Trophoblast cell (in vitro differentiated cells and primary cell): ENCODE data around the gene OR10P1.
A peak's percentile ranks its signal among the peaks of the same experiment; 100 is the strongest.

ENCODE experiments used
- DNase-seq, 2 donors: peaks; one replicate each; pipeline ENCODE4 v3.0.0-alpha.2; 2016
- H2AFZ ChIP-seq: 2 replicates; pipeline ENCODE4 v1.6.1; 2013; ENCODE audit warnings: low read length, moderate library complexity, mild to moderate bottlenecking; ENCODE audit not compliant: insufficient read depth, poor library complexity
- H2AK5ac ChIP-seq: 2 replicates; pipeline ENCODE4 v1.6.1; 2013; ENCODE audit warnings: mild to moderate bottlenecking, low read length
- H2BK120ac ChIP-seq: 2 replicates; pipeline ENCODE4 v1.6.1; 2013; ENCODE audit warnings: low read length, mild to moderate bottlenecking, moderate library complexity; ENCODE audit not compliant: insufficient read depth, poor library complexity
- H2BK12ac ChIP-seq: 2 replicates; pipeline ENCODE4 v1.6.1; 2013; ENCODE audit warnings: mild to moderate bottlenecking, low read length, moderate library complexity
- H2BK5ac ChIP-seq: 2 replicates; pipeline ENCODE4 v1.6.1; 2013; ENCODE audit warnings: low read length, low read depth, moderate library complexity, mild to moderate bottlenecking; ENCODE audit not compliant: poor library complexity
- H3K14ac ChIP-seq: 2 replicates; pipeline ENCODE4 v1.6.1; 2013; ENCODE audit warnings: mild to moderate bottlenecking, low read length
- H3K18ac ChIP-seq: 2 replicates; pipeline ENCODE4 v1.6.1; 2013; ENCODE audit warnings: mild to moderate bottlenecking, low read length
- H3K23ac ChIP-seq: 2 replicates; pipeline ENCODE4 v1.6.1; 2013; ENCODE audit warnings: low read length
- H3K27ac ChIP-seq: 2 replicates; pipeline ENCODE4 v1.5.1; 2013; ENCODE audit warnings: low read depth, mild to moderate bottlenecking, inconsistent platforms, low read length, moderate library complexity
- H3K27me3 ChIP-seq: 2 replicates; pipeline ENCODE4 v1.6.1; 2013; ENCODE audit warnings: inconsistent platforms, mild to moderate bottlenecking, low read length, moderate library complexity; ENCODE audit not compliant: insufficient read depth
- H3K36me3 ChIP-seq, 2 experiments: 1 replicate in 1 of 2; 2 replicates in 1 of 2; pipeline ENCODE4 v1.6.1; 2013; ENCODE audit warnings: low read length in 2 of 2, mild to moderate bottlenecking in 2 of 2, moderate library complexity in 1 of 2; ENCODE audit not compliant: insufficient read depth in 2 of 2, control insufficient read depth in 1 of 2
- H3K4ac ChIP-seq: 2 replicates; pipeline ENCODE4 v1.6.1; 2013; ENCODE audit warnings: low read depth, mild to moderate bottlenecking, low read length, moderate library complexity
- H3K4me1 ChIP-seq, 2 experiments: 1 replicate in 1 of 2; 2 replicates in 1 of 2; pipeline ENCODE4 v1.6.1; 2013; ENCODE audit warnings: low read length in 2 of 2, mild to moderate bottlenecking in 2 of 2, moderate library complexity in 1 of 2; ENCODE audit not compliant: insufficient read depth in 2 of 2, control insufficient read depth in 1 of 2
- H3K4me2 ChIP-seq: 2 replicates; pipeline ENCODE4 v1.6.1; 2013; ENCODE audit warnings: inconsistent platforms, mild to moderate bottlenecking, low read length, moderate library complexity
- H3K4me3 ChIP-seq: 2 replicates; pipeline ENCODE4 v1.5.1; 2013; ENCODE audit warnings: mild to moderate bottlenecking, low read depth, low read length, inconsistent platforms
- H3K79me1 ChIP-seq: one replicate; pipeline ENCODE4 v1.6.1; 2013; ENCODE audit warnings: low read length
- H3K79me2 ChIP-seq: 2 replicates; pipeline ENCODE4 v1.6.1; 2013; ENCODE audit warnings: low read length, mild to moderate bottlenecking; ENCODE audit not compliant: control insufficient read depth, insufficient read depth, poor library complexity
- H3K9ac ChIP-seq: 2 replicates; pipeline ENCODE4 v1.6.1; 2013; ENCODE audit warnings: mild to moderate bottlenecking, low read length
- H3K9me3 ChIP-seq: 2 replicates; pipeline ENCODE4 v1.6.1; 2013; ENCODE audit warnings: low read depth, mild to moderate bottlenecking, control low read depth, inconsistent platforms, low read length; ENCODE audit not compliant: insufficient read depth
- H4K12ac ChIP-seq: 2 replicates; pipeline ENCODE4 v1.6.1; 2013; ENCODE audit warnings: low read depth, mild to moderate bottlenecking, low read length, moderate library complexity
- H4K8ac ChIP-seq: 2 replicates; pipeline ENCODE4 v1.6.1; 2013; ENCODE audit warnings: low read depth, mild to moderate bottlenecking, low read length, moderate library complexity
- H4K91ac ChIP-seq: one replicate; pipeline ENCODE4 v1.6.1; 2013; ENCODE audit warnings: low read depth, mild to moderate bottlenecking, low read length, moderate library complexity
- WGBS: extraction: QIAGEN DNeasy Blood & Tissue Kit; methylation state at CpG from one replicate; pipeline ENCODE4 v1.1.7; 2013; ENCODE audit warnings: missing lambda C conversion rate; ENCODE audit not compliant: insufficient read length, insufficient coverage; ENCODE audit errors: extremely low coverage; 5-methylcytosine and 5-hydroxymethylcytosine counted together

OR10P1 gene

GRCh38 chr12:55612646-55613045 lies 24.0 kb upstream of the OR10P1 start:
- Histone ChIP-seq H3K79me1 (no peaks in the 10 kb centered on the region), H3K36me3 (no peaks in the 10 kb centered on the region), H2BK5ac (no peak overlapping the region), H2BK12ac (no peak overlapping the region), H4K12ac (no peak overlapping the region), H2AK5ac (no peak overlapping the region), H3K4me1 (no peaks in the 10 kb centered on the region), H3K4ac (no peak overlapping the region), H3K9me3 (peaks cover 4% of the 10 kb centered on the region), H3K23ac (no peak overlapping the region), H3K4me2 (no peak overlapping the region), H3K27me3 (no peaks in the 10 kb centered on the region), H4K8ac (no peak overlapping the region), H2AFZ (no peak overlapping the region), H3K79me2 (no peaks in the 10 kb centered on the region), H3K18ac (no peak overlapping the region), H4K91ac (no peak overlapping the region), H3K14ac (no peak overlapping the region), H3K4me3 (no peak overlapping the region), H3K27ac (no peak overlapping the region), H3K9ac (no peak overlapping the region), H2BK120ac (no peak overlapping the region)
- WGBS, result no CpG with 5 or more reads among the region's 2 CpGs
- no peak for DNase-seq

- WGBS, result no CpG with 5 or more reads among the region's 1 CpG
- Histone ChIP-seq H3K14ac (no peak overlapping the region), H3K4ac (no peak overlapping the region), H3K4me2 (no peak overlapping the region), H2BK120ac (no peak overlapping the region), H3K9ac (no peak overlapping the region), H3K18ac (no peak overlapping the region), H4K12ac (no peak overlapping the region), H2BK12ac (no peak overlapping the region), H2BK5ac (no peak overlapping the region), H2AK5ac (no peak overlapping the region), H3K4me3 (no peak overlapping the region), H4K8ac (no peak overlapping the region), H2AFZ (no peak overlapping the region), H3K79me1 (no peaks in the 10 kb centered on the region), H3K4me1 (no peaks in the 10 kb centered on the region), H3K79me2 (no peaks in the 10 kb centered on the region), H3K27ac (no peak overlapping the region), H4K91ac (no peak overlapping the region), H3K23ac (no peak overlapping the region), H3K9me3 (peaks cover 4% of the 10 kb centered on the region), H3K36me3 (no peaks in the 10 kb centered on the region), H3K27me3 (no peaks in the 10 kb centered on the region)
- no peak for DNase-seq
Measured at GRCh38 chr12:55614764-55615163, 21.9 kb upstream of the OR10P1 start.

- H2BK120ac ChIP-seq, result no peak overlapping the region
- no peak overlapping the region for H2BK5ac ChIP-seq
- no peak overlapping the region for H3K4ac ChIP-seq
- no peak overlapping the region for H3K23ac ChIP-seq
- no peaks in the 10 kb centered on the region for H3K36me3 ChIP-seq
- H2AFZ ChIP-seq, result no peak overlapping the region
- no peak overlapping the region for H4K8ac ChIP-seq
- no peaks in the 10 kb centered on the region for H3K27me3 ChIP-seq
- no peak overlapping the region for H2AK5ac ChIP-seq
- no peak overlapping the region for H2BK12ac ChIP-seq
- H3K18ac ChIP-seq, result no peak overlapping the region
- no peak overlapping the region for H3K27ac ChIP-seq
- no peaks in the 10 kb centered on the region for H3K79me2 ChIP-seq
- H3K4me2 ChIP-seq, result no peak overlapping the region
- H3K14ac ChIP-seq, result no peak overlapping the region
- DNase-seq, result peak; percentile 87 to 100
- no CpG with 5 or more reads among the region's 6 CpGs for WGBS
- H3K79me1 ChIP-seq, result no peaks in the 10 kb centered on the region
- H4K12ac ChIP-seq, result no peak overlapping the region
- peaks cover 4% of the 10 kb centered on the region for H3K9me3 ChIP-seq
- H4K91ac ChIP-seq, result no peak overlapping the region
- H3K4me3 ChIP-seq, result no peak overlapping the region
- no peak overlapping the region for H3K9ac ChIP-seq
- no peaks in the 10 kb centered on the region for H3K4me1 ChIP-seq
Measured at GRCh38 chr12:55619354-55620138, 17.1 kb upstream of the OR10P1 start.

- Histone ChIP-seq H3K36me3 (no peaks in the 10 kb centered on the region), H3K23ac (no peak overlapping the region), H3K27ac (no peak overlapping the region), H3K9ac (no peak overlapping the region), H4K8ac (no peak overlapping the region), H2BK5ac (no peak overlapping the region), H3K4me2 (no peak overlapping the region), H2AK5ac (no peak overlapping the region), H4K12ac (no peak overlapping the region), H3K18ac (no peak overlapping the region), H3K4ac (no peak overlapping the region), H3K9me3 (no peaks in the 10 kb centered on the region), H3K27me3 (no peaks in the 10 kb centered on the region), H3K79me1 (no peaks in the 10 kb centered on the region), H3K14ac (no peak overlapping the region), H2BK120ac (no peak overlapping the region), H3K4me1 (no peaks in the 10 kb centered on the region), H2AFZ (no peak overlapping the region), H4K91ac (no peak overlapping the region), H3K4me3 (no peak overlapping the region), H3K79me2 (no peaks in the 10 kb centered on the region), H2BK12ac (no peak overlapping the region)
- peak in 1 of 2 donors; percentile 29 for DNase-seq
Measured at GRCh38 chr12:55624056-55624455, 12.6 kb upstream of the OR10P1 start.
